OCI-LY1 (cell line): Measurements from ENCODE around the gene GALNT5.

Source experiments
- H2AFZ ChIP-seq: fragments of 200-600 bp; sonication (generic), shearing (Covaris generic); 2 replicates; pipeline ENCODE4 v1.6.0; 2014; ENCODE audit warnings: antibody characterized with exemption, mild to moderate bottlenecking, low read length
- H3F3A ChIP-seq: fragments of 200-600 bp; sonication (generic), shearing (Covaris generic); 2 replicates; pipeline ENCODE4 v1.6.0; 2014; ENCODE audit warnings: mild to moderate bottlenecking, antibody characterized with exemption, low read length, moderate library complexity; ENCODE audit not compliant: insufficient read depth
- H3K27ac ChIP-seq: fragments of 200-600 bp; sonication (generic); 2 replicates; pipeline ENCODE4 v1.5.1; 2014; ENCODE audit warnings: low read length, mixed run types, mild to moderate bottlenecking, low read depth; ENCODE audit not compliant: poor library complexity, severe bottlenecking
- H3K27me3 ChIP-seq: fragments of 200-600 bp; sonication (generic); 2 replicates; pipeline ENCODE4 v1.6.0; 2014; ENCODE audit warnings: antibody characterized with exemption, mild to moderate bottlenecking, low read length, moderate library complexity; ENCODE audit not compliant: insufficient read depth
- H3K36me3 ChIP-seq: fragments of 200-600 bp; sonication (generic); 2 replicates; pipeline ENCODE4 v1.6.1; 2014; ENCODE audit warnings: mild to moderate bottlenecking, antibody characterized with exemption, low read length, moderate library complexity, mixed read lengths; ENCODE audit not compliant: insufficient read depth
- H3K4me1 ChIP-seq: fragments of 200-600 bp; sonication (generic); 2 replicates; pipeline ENCODE4 v1.5.1; 2014; ENCODE audit warnings: mild to moderate bottlenecking, low read length, moderate library complexity; ENCODE audit not compliant: insufficient read depth, severe bottlenecking
- H3K4me2 ChIP-seq: fragments of 200-600 bp; sonication (generic), shearing (Covaris generic); 2 replicates; pipeline ENCODE4 v1.6.1; 2014; ENCODE audit warnings: low read length
- H3K4me3 ChIP-seq: fragments of 200-600 bp; sonication (generic); 2 replicates; pipeline ENCODE4 v1.5.1; 2014; ENCODE audit warnings: low read length, low read depth, mild to moderate bottlenecking, mixed read lengths; ENCODE audit not compliant: poor library complexity, severe bottlenecking
- H3K79me2 ChIP-seq: fragments of 200-600 bp; shearing (Covaris generic); 2 replicates; pipeline ENCODE4 v1.6.1; 2016; ENCODE audit warnings: mixed run types, low read length, mixed read lengths; ENCODE audit not compliant: insufficient read depth
- H3K9ac ChIP-seq: fragments of 200-600 bp; sonication (generic), shearing (Covaris generic); 2 replicates; pipeline ENCODE4 v1.6.1; 2014; ENCODE audit warnings: mild to moderate bottlenecking, low read length, mixed read lengths
- H3K9me2 ChIP-seq: fragments of 200-600 bp; sonication (generic), shearing (Covaris generic); 2 replicates; pipeline ENCODE4 v1.6.1; 2014; ENCODE audit warnings: low read depth, mild to moderate bottlenecking, low read length, mixed read lengths
- H3K9me3 ChIP-seq: fragments of 200-600 bp; shearing (Covaris generic); 2 replicates; pipeline ENCODE4 v1.6.1; 2014; ENCODE audit warnings: low read length, mixed read lengths
- H4K20me1 ChIP-seq: fragments of 200-600 bp; sonication (generic), shearing (Covaris generic); 2 replicates; pipeline ENCODE4 v1.6.0; 2016; ENCODE audit warnings: mild to moderate bottlenecking, low read length; ENCODE audit not compliant: insufficient read depth
- CTCF ChIP-seq: fragments of 200-600 bp; sonication (generic), shearing (Covaris generic); IDR thresholded peaks from 2 replicates; pipeline ENCODE4 v1.5.1; 2017; ENCODE audit warnings: mild to moderate bottlenecking, antibody characterized with exemption, low read length, moderate library complexity, mixed read lengths
- EZH2 ChIP-seq: fragments of 200-600 bp; sonication (generic), shearing (Covaris generic); IDR thresholded peaks from 2 replicates; pipeline ENCODE4 v1.8.0; 2017; ENCODE audit warnings: borderline replicate concordance, mixed run types, mild to moderate bottlenecking, antibody characterized with exemption, low read length, moderate library complexity, mixed read lengths

GALNT5 gene

GRCh38 chr2:157255746-157256145, 1.8 kb upstream of the GALNT5 start:
- no peak overlapping the region for H3K9ac ChIP-seq
- no peaks in the 10 kb centered on the region for H3K36me3 ChIP-seq
- H4K20me1 ChIP-seq, result no peaks in the 10 kb centered on the region
- H3K27ac ChIP-seq, result no peak overlapping the region
- H2AFZ ChIP-seq, result no peak overlapping the region
- TF ChIP-seq EZH2 (no peak), CTCF (no peak)
- no peaks in the 10 kb centered on the region; the same call in 1 of the 2 replicates for H3K27me3 ChIP-seq
- no peaks in the 10 kb centered on the region for H3K9me3 ChIP-seq
- H3K9me2 ChIP-seq, result no peaks in the 10 kb centered on the region
- no peaks in the 10 kb centered on the region for H3F3A ChIP-seq
- no peak overlapping the region for H3K4me2 ChIP-seq
- no peaks in the 10 kb centered on the region for H3K4me1 ChIP-seq
- no peaks in the 10 kb centered on the region for H3K79me2 ChIP-seq
- no peak overlapping the region for H3K4me3 ChIP-seq

- Histone ChIP-seq H3K27me3 (no peaks in the 10 kb centered on the region; the same call in 1 of the 2 replicates), H3K36me3 (no peaks in the 10 kb centered on the region), H2AFZ (no peak overlapping the region), H3K4me3 (no peak overlapping the region), H3K9me2 (no peaks in the 10 kb centered on the region), H3K9me3 (no peaks in the 10 kb centered on the region), H3K79me2 (no peaks in the 10 kb centered on the region), H3F3A (no peaks in the 10 kb centered on the region), H3K27ac (no peak overlapping the region), H3K9ac (no peak overlapping the region), H3K4me1 (no peaks in the 10 kb centered on the region), H4K20me1 (no peaks in the 10 kb centered on the region), H3K4me2 (no peak overlapping the region)
- TF ChIP-seq EZH2 (no peak), CTCF (no peak)
Observed at GRCh38 chr2:157256626-157257025, 879 bp upstream of the GALNT5 start.

- Histone ChIP-seq H3K27ac (no peak overlapping the region), H3K79me2 (no peaks in the 10 kb centered on the region), H3K4me1 (no peaks in the 10 kb centered on the region), H4K20me1 (no peaks in the 10 kb centered on the region), H3K9me2 (no peaks in the 10 kb centered on the region), H3K9ac (no peak overlapping the region), H2AFZ (no peak overlapping the region), H3K4me2 (no peak overlapping the region), H3F3A (no peaks in the 10 kb centered on the region), H3K4me3 (no peak overlapping the region), H3K36me3 (no peaks in the 10 kb centered on the region), H3K27me3 (no peaks in the 10 kb centered on the region; the same call in 1 of the 2 replicates), H3K9me3 (no peaks in the 10 kb centered on the region)
- no peak for TF ChIP-seq CTCF
- no peak for TF ChIP-seq EZH2
Observed at GRCh38 chr2:157258520-157259326, 1.2 kb downstream of the GALNT5 start.
